ENCODE data around the gene ZNF580.

DNA sequence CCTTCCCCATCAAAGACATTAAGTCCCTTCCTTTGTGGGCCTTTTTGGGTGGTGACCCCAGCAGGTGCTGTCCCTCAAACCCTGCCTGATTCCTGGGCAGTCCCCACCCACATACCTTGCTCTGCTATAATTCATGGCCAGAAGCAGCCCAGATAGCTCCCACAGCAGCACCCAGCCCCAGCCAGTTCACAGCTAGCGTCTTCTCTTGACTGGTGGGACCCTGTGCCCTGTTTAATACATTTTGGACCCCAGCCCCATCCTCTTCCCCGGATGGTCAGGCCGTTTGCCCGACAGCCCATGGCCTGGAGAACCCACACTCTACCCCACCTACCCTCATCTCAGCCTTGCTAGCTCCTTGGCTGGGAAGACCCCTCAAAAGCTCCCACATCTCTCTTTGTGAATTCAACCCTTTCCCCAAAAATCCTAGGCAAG is 9.3 kb downstream of the ZNF580 start:
- TF ChIP-seq, protein P1, sequence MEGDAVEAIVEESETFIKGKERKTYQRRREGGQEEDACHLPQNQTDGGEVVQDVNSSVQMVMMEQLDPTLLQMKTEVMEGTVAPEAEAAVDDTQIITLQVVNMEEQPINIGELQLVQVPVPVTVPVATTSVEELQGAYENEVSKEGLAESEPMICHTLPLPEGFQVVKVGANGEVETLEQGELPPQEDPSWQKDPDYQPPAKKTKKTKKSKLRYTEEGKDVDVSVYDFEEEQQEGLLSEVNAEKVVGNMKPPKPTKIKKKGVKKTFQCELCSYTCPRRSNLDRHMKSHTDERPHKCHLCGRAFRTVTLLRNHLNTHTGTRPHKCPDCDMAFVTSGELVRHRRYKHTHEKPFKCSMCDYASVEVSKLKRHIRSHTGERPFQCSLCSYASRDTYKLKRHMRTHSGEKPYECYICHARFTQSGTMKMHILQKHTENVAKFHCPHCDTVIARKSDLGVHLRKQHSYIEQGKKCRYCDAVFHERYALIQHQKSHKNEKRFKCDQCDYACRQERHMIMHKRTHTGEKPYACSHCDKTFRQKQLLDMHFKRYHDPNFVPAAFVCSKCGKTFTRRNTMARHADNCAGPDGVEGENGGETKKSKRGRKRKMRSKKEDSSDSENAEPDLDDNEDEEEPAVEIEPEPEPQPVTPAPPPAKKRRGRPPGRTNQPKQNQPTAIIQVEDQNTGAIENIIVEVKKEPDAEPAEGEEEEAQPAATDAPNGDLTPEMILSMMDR (conservative IDR thresholded peaks at IDR 0.05; ENCODE audit: low read length) = no peak
- no peak for TF ChIP-seq EZH2phosphoT487 (IDR thresholded peaks at IDR 0.05; ENCODE audit: borderline replicate concordance)

Measured in Loucy (cell line).